22Rv1 (cell line): ENCODE measurements around the gene PLTP.

Experiments used
- CTCF ChIP-seq: fragments of 450-650 bp; IDR thresholded peaks from 2 replicates; pipeline ENCODE4 v1.5.1; 2017; ENCODE audit warnings: mild to moderate bottlenecking
- ZFX ChIP-seq: fragments of 450-650 bp; IDR thresholded peaks from 2 replicates; pipeline ENCODE4 v1.6.1; 2017; ENCODE audit warnings: antibody characterized with exemption, borderline replicate concordance

GRCh38 chr20:45887346-45887715, 24.6 kb downstream of the PLTP start, which contains the start of gene SPATA25:
- TF ChIP-seq CTCF (no peak), ZFX (no peak)
